GM18858 (cell line): ENCODE results near the gene COQ8A.
"Not testable (repeated sequence)": the region's sequence is repeated elsewhere in the genome, so short reads cannot be mapped to it uniquely, and the experiment has no call there.

Experiments used
- ATAC-seq: cut with Tn5 transposase; IDR thresholded peaks from one replicate; pipeline ENCODE4 v1.9.1; 2021; ENCODE audit not compliant: unreplicated experiment

Gene COQ8A

DNA sequence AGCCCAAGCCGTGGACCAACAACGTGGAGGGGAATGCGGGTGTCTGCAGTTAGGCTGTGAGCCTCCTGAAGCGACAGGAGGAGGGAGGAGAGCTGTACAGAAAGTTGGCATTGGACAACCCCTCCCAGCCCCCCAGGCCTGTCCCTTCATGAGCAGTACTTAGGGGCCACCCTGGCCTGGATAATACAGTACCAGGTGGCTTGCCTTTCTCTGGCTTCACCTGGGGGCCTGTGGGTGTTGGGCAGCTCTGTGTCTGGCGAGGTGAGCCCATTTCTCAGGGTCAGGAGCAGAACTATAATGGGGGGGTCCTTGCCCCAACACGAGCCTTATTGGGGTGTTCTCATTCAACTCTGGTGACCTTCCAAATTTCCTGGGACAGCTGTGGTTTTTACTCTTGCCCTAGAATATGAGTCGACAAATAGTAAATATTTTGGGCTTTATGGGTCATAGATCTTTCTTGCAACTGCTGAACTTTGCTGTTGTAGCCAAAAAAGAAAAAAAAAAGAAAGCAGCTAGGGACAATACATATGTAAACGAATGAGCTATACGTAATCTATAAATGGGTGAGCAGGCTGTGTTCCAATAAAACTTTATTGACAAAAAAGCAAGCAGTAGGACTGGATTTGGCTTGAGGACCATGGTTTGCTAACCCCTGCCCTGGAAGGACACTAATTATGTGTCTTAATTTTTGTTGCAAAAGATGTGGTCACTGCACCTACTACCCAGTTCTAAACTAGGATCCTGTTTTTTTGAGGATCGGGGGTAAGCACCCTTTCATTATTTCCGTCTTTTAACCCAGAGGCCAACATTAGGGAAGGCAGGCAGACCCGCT, 11.4 kb downstream of the COQ8A start:
- ATAC-seq: no peak

DNA sequence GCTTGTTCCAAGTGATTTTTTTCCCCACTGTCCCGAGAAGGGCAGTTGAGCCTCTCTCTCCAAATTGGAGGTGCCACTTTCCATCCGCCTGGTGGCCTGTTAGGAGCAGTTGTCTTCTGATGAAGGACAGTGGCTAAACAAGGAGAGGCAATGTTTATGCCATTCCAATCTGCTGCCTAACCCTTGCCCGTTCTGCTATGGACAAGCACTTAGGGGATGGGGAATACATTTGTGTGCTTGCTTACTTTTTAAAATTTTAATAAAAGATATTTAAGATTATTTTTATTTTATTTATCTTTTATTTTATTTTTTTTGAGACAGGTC, 12.0 kb downstream of the COQ8A start:
- no peak for ATAC-seq

DNA sequence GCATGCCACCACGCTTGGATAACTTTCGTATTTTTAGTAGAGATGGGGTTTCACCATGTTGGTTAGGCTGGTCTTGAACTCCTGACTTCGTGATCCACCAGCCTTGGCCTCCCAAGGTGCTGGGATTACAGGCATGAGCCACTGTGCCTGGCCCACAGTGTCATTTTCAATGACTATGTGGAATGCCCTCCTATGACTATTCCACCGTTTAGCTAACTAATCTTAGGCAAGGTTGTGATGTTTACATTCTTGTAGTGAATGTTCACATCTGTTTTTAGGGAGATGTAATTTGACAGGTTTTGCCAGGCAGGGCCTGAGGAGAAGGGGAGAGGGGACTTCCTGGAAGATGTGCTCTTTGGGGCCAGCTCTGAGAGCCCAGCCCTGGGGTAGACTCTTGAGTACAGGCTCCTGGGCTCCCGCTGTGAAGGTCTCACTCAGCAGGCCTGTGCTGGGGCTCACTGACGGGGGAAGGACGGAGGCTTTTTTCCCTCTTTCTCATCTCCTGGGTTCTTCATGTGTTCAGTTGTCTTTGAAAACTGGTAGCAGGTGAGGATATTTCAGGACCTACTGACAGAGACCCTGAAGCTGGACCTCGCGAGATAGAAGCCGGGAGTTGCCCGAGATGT, 13.2 kb downstream of the COQ8A start:
- no peak for ATAC-seq

DNA sequence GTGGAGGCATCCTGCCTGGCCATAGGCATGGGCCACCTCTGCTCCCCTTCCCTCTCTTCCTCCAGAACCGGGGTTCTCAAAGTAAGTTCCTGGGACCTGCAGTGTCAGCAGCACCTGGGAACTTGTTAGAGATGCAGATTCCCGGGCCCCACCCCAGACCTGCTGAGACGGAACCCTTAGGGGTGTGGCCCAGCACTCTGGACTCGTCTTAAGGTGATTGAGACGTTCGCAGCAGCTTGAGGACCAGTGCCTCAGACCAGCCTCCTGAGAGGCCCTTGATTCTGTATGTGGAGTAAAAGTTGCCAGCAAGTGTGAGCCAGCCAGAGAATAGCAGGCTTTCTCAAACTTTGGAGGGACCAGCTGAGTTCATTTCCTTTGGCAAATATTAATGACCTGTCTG, 14.2 kb downstream of the COQ8A start:
- no peak for ATAC-seq

GRCh38 chr1:226954777-226955176, 14.7 kb downstream of the COQ8A start:
- ATAC-seq: no peak

- not testable (repeated sequence) for ATAC-seq
Observed at GRCh38 chr1:226955857-226956256, 15.8 kb downstream of the COQ8A start.

- ATAC-seq: no peak
Observed at GRCh38 chr1:226956942-226957713, 17.0 kb downstream of the COQ8A start.

DNA sequence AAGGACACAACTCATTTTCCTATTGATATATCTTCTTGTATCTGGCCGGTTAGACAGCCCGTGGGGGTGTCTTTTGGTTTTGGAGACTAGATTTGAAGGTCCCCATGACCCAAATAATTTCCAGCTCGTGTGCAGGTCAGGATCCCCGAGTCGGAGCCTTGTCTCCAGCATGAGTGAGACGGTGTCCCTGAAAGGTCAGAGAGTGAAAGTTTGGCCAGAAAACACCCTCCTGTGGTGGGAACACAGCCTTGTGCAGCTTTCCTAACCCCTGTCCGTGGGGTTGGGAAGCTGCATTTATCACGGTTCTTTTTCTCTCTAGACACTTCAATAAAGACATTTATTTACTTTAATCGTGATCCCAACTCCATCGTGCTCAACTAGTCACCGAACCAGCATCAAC, 17.6 kb downstream of the COQ8A start:
- no peak for ATAC-seq

DNA sequence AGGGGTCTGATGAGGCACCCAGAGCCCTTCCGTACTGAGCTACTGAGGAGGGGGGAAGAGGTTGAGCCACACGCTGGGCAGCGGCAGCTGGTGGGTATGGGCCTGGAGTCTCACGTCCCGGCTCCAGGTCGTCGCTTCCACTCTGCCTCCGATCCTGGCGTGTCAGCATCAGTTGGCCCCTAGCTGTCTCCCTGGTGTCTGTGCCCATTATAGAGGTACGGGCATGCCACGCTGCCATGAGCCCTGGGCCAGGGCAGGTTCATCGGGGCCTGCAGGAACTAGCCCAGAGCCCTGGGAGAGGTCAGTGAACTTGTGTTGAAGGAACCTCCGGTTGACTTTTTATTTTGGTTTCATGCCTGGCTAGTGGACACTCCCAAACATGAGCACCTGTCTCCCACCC, 18.2 kb downstream of the COQ8A start:
- no peak for ATAC-seq

GRCh38 chr1:226960256-226960655, 20.2 kb downstream of the COQ8A start:
- ATAC-seq: no peak

DNA sequence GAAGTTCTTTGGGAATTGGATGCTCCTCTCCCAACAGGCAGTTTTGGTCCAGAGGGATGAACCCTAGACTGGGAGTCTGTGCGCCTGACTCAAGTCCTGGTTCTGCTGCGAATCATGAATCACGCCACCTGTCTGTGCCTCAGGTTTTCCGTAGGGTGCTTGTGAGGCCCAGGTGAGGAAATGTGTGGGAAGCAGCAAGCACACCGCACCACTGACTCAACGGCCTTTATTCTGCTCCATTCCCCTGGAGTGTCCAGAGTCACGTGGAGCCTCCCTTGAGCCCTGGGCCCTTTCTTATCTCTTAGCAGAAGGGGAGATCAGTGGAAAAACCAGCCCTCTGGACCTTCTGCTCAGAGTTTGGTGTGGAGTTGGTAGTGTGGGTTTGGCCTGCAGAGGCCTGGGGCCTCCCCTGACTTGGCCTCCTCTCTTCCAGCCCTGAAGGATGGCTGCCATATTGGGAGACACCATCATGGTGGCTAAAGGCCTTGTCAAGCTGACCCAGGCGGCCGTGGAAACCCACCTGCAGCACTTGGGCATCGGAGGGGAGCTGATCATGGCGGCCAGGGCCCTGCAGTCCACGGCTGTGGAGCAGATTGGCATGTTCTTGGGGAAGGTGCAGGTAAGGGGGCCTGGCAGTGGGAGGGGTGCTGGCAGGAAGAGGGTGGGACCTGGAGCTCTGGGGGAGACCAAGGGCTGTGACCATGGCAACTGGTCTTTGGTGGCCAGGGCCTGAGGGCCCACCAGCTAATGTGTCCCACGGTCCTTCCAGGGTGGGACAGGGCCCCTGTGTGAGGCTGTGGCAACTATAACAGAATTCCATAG, 21.1 kb downstream of the COQ8A start:
- no peak for ATAC-seq

DNA sequence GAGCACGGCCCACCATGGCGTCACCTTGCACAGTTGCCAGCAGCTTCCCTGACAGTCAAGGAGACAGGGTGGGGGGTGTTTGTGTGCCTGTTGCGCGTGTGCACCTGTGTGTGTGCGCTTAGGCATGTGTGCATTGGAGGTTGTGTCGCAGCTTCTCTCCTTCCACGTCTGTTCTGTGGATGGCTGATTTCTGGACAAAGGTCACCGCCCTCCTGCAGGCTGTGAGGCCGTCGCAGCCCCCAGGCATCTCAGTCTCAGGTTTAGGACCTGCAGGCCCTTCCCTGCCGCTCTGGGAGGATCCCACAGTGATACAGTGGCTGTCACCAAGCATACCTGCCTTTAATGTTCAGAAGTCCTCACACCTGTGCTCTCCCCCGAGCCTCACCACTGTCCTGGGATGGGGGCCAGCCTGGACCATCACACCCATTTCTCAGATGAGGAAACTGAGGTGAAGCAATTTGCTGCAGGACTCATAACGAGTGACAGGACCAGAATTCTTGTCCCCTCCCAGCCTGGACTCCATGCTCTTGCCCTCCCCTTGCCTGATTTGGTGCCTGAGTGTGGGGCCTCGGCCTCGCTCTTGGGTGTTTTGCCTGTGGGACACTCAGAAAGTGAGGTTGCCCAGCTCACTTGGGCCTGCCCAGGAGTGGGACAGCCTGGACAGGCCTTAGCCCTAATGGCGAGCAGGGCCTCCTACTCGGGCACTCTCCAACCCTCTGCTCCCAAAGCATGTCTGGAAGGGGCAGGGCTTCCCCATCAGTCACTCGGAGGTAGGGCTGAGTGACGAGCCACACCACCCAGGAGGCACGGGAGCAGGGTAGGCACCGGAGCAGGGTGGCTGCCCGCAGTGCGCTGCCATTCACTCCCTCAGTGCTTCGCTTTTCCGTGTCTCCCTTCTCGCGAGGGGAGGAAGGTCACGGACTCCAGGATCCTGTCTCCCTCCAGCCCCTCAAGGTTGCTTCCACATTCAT, 22.6 kb downstream of the COQ8A start:
- ATAC-seq: no peak

DNA sequence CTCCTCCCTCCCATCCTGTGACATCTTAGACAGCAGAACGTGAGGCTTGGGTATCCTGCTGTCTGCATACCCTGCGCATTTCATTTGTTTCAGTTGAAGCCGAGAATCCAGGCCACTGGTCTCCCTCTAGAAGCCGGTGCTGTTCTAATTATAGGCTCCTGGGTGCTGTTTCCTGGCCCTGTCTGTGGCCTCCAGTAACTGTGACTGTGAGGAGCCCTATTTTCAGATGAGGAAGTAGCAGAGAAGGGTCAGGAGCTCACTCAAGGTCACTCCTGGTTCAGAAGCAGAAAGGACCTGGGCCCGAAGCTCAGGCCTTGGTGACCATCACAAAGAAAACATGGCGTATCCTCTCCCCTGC, 24.0 kb downstream of the COQ8A start:
- no peak for ATAC-seq

- ATAC-seq: no peak
Observed at GRCh38 chr1:226964611-226965486, 24.8 kb downstream of the COQ8A start.

GRCh38 chr1:226965581-226966440, 25.7 kb downstream of the COQ8A start:
- ATAC-seq: no peak

DNA sequence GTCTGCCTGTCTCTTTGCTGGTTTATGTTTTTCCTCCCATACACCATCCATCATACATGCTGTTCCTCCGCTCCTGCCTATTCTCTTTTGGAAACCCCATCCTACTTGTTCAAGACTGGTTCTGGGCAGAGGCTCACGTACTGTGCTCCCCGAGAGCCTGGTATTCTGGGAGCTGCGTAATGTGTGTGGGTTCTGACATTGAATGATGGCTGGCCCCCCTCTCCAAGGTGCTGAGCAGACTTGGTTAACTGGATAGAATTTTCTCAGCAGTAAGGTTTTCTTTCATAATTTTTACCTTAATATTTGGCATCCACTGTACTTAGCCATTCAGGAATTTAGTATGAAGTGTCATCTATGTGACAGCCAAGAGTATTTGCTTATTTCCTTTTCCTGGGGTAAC, 26.6 kb downstream of the COQ8A start:
- ATAC-seq: no peak

DNA sequence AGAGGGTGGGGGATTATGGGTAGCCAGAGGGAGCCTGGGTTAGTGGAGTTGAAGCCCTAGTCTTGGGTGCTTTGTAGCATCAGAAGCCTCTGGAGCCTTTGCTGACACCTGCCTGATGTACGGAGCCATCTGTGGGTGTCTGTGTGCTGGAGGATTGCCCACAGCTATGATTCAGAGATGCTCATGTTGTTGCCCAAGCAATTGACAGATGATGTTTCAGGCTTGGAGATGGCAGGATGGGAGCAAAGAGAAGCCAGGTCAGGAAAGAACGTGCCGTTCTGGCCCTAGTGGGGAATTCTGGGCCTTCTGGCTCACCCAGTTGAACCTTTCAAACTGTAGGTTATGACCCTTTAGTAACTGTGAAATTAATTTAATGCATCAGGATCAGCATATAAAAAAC, 27.6 kb downstream of the COQ8A start:
- no peak for ATAC-seq

DNA sequence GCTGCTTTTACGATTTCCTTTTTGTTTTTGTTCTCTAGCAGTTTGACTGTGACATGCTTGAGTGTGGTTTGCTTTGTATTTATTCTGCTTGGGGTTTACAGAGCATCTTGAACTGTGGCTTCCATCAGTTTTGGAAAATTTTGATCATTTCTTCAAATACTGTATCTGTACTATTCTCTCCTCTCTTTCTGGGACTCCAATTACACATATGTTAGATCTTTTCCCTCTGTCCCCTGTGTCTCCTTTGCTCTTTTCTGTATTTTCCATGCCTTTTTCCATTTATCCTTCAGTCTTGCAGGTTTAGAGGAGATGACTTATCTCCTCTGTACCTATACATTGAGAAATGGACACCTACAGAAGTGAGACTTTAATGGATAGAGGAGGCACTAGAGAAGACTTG, 31.7 kb downstream of the COQ8A start:
- ATAC-seq: no peak
